ENCODE results near the gene TOGARAM2.

Gene TOGARAM2

GRCh38 chr2:28982381-28982950 lies 1.4 kb downstream of the TOGARAM2 start:
- no peak for TF ChIP-seq ZFX (IDR thresholded peaks at IDR 0.05)
- TF ChIP-seq, protein P1, sequence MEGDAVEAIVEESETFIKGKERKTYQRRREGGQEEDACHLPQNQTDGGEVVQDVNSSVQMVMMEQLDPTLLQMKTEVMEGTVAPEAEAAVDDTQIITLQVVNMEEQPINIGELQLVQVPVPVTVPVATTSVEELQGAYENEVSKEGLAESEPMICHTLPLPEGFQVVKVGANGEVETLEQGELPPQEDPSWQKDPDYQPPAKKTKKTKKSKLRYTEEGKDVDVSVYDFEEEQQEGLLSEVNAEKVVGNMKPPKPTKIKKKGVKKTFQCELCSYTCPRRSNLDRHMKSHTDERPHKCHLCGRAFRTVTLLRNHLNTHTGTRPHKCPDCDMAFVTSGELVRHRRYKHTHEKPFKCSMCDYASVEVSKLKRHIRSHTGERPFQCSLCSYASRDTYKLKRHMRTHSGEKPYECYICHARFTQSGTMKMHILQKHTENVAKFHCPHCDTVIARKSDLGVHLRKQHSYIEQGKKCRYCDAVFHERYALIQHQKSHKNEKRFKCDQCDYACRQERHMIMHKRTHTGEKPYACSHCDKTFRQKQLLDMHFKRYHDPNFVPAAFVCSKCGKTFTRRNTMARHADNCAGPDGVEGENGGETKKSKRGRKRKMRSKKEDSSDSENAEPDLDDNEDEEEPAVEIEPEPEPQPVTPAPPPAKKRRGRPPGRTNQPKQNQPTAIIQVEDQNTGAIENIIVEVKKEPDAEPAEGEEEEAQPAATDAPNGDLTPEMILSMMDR (conservative IDR thresholded peaks at IDR 0.05), result no peak
- H3K27ac ChIP-seq, result no peak overlapping the region

- no peak overlapping the region for H3K27ac ChIP-seq
- TF ChIP-seq ZFX (IDR thresholded peaks at IDR 0.05), result no peak
- TF ChIP-seq, protein P1 (conservative IDR thresholded peaks at IDR 0.05), result no peak
Measured at GRCh38 chr2:28986429-28986828, 5.3 kb downstream of the TOGARAM2 start.

- H3K27ac ChIP-seq, result no peak overlapping the region
- TF ChIP-seq, protein P1 (conservative IDR thresholded peaks at IDR 0.05), result no peak
- TF ChIP-seq ZFX (IDR thresholded peaks at IDR 0.05), result no peak
Measured at GRCh38 chr2:28989973-28990372, 8.9 kb downstream of the TOGARAM2 start.

- H3K27ac ChIP-seq, result no peak overlapping the region
- no peak for TF ChIP-seq ZFX (IDR thresholded peaks at IDR 0.05)
Measured at GRCh38 chr2:28990445-28990844, 9.3 kb downstream of the TOGARAM2 start.

DNA sequence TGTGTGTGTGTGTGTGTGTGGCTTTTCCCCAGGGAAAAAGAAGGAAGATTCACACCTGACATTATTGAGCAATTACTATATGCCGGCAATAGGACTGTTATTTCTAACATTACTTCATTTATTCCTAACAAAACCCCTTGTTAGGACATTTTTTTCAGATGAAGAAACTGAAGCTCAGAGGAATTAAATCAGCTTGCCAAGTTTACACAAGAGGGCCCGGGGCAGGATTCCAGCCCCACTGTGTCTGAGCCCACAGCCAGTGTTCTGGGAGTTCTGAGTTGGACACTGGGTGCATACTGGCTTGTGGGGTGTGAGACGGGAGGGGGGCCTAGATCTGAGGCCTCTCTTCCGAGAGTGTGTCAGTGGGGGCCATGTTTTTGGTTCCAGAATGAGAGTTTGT lies 9.9 kb downstream of the TOGARAM2 start:
- no peak overlapping the region for H3K27ac ChIP-seq
- TF ChIP-seq ZFX (IDR thresholded peaks at IDR 0.05), result no peak
- TF ChIP-seq, protein P1 (conservative IDR thresholded peaks at IDR 0.05), result no peak

DNA sequence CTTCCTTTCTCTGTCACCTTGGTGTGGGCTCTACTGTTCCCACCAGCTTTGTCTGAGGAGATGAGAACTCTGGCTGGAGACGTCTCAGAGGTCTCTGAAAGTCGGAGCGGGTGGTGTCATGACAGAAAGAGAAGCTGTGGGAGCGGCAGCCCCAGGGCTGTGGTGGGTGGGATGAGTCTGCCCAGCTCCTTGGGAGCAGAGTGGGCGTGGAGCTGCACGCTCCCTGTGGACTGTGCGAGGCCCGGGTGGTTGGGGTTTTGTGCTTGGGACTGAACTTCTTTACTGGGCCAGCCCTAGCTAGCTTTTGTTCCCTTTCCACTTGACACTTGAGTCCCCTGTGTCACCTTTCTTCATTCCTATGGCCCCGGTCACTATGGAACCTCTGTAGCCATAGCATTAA lies 10.4 kb downstream of the TOGARAM2 start:
- H3K27ac ChIP-seq, result no peak overlapping the region

DNA sequence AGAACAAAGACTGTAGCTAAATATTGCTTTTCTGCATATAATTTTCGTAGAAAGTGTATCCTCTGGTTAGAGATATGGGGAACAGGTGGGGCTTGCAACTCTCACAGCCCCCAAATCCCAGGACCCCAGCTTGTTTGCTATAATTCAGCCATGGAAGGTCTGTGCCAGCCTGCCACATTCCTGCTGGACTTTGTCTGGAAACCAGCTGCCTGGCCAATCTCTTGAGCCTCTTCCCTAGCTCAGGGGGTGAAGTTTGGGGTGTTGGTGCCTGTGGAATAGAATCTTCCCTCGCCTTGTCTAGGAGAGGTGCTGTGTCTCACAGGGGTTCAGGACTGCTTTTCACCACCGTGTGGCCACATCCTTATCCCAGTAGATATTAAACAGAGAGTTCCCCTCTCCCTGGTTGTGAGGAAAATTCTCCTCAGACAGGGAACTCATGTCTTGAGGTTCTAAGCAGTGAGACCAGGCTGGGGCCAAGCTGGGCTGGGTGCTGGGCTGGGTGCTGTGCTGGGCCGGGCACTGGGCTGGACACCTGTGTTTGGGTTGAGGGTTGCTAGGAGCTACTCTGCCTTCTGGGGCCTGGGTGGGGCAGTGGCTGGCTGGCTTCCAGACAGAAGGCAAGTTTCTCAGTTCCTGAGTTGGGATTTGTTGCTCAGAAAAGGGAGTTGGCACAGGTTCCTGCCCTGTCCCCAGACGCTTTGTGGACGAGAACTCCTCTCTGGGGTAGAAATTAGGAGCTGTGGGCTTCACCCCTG lies 12.3 kb downstream of the TOGARAM2 start:
- TF ChIP-seq, protein P1 (conservative IDR thresholded peaks at IDR 0.05), result no peak
- no peak for TF ChIP-seq ZFX (IDR thresholded peaks at IDR 0.05)
- H3K27ac ChIP-seq, result no peak overlapping the region

More for the DNA sequence above, 10.4 kb downstream of the TOGARAM2 start:
- TF ChIP-seq, protein P1 (conservative IDR thresholded peaks at IDR 0.05), result no peak
- no peak for TF ChIP-seq ZFX (IDR thresholded peaks at IDR 0.05)
